Mucosa of descending colon (tissue), 3 donors: ENCODE measurements around the gene GORAB. TPM values are rescaled to one million over a fixed set of nuclear protein-coding genes. Genes with fewer than 3 reads are reported as not detected.

Experiments used
- ATAC-seq: fragments of 200-7000 bp; cut with Tn5 transposase; one replicate; pipeline ENCODE4 v1.9.1; 2020; ENCODE audit warnings: mild to moderate bottlenecking, moderate library complexity
- DNase-seq, 3 donors: peaks; one replicate each; pipeline ENCODE4 v3.0.0-alpha.2; 2020
- H3K36me3 ChIP-seq: fragments of 200-600 bp; one replicate; pipeline ENCODE4 v1.8.0; 2021; ENCODE audit warnings: low read depth, mild to moderate bottlenecking
- H3K4me1 ChIP-seq: fragments of 200-600 bp; one replicate; pipeline ENCODE4 v1.8.0; 2021; ENCODE audit warnings: low read depth, mild to moderate bottlenecking
- H3K4me3 ChIP-seq: fragments of 200-600 bp; one replicate; pipeline ENCODE4 v1.8.0; 2021; ENCODE audit warnings: mild to moderate bottlenecking
- H3K9me3 ChIP-seq: fragments of 200-600 bp; one replicate; pipeline ENCODE4 v1.8.0; 2021; ENCODE audit warnings: mild to moderate bottlenecking
- CTCF ChIP-seq: fragments of 200-600 bp; IDR thresholded peaks from one replicate; pipeline ENCODE4 v1.8.0; 2022; ENCODE audit warnings: antibody characterized with exemption, mild to moderate bottlenecking
- intact Hi-C, 2 donors: fragments of 100-400 bp; cut with DNase I in 1 of 2; cut with micrococcal nuclease in 1 of 2; formaldehyde crosslinking; loops; one replicate each; pipeline versions ENCODE4 v1.11.0 to v1.11.1; 2022; cut with DNase I, micrococcal nuclease
- total RNA-seq, 3 donors: library from RNA; stranded (reverse); fragmentation: NEBNext Ultra II Directional in 2 of 3; extraction: Animal tissue kit (Norgen Biotek cat#: 25700) in 2 of 3; gene quantifications; one replicate each; pipeline versions ENCODE4 v1.2.1 to v1.2.4, GENCODE V29; 2021 to 2023
- donor health status: DM: no; HTN: no; CAD: no; lungs with moderate emphysema.
- donor health status: DM: no; HTN: no; CAD: no.
- donor health status: DM: no; HTN: yes; CAD: no.

The GORAB gene
- total RNA-seq, 3 donors from 2014 or later: 18.0 to 26.9 (median 20.7) TPM

GRCh38 chr1:170555370-170555769, 23.4 kb downstream of the GORAB start:
- no peak for TF ChIP-seq CTCF

GRCh38 chr1:170556917-170557316, 25.0 kb downstream of the GORAB start:
- Histone ChIP-seq H3K4me1 (no peaks in the 10 kb centered on the region), H3K36me3 (no peaks in the 10 kb centered on the region), H3K4me3 (no peak overlapping the region), H3K9me3 (no peaks in the 10 kb centered on the region)
- DNase-seq: no peak
- TF ChIP-seq CTCF: no peak
- peak; percentile 93 for ATAC-seq
- intact Hi-C loops: no loop called here

More at GRCh38 chr1:170555370-170555769, 23.4 kb downstream of the GORAB start:
- Histone ChIP-seq H3K36me3 (no peaks in the 10 kb centered on the region), H3K9me3 (no peaks in the 10 kb centered on the region), H3K4me1 (no peaks in the 10 kb centered on the region), H3K4me3 (no peak overlapping the region)
- DNase-seq (no peak), ATAC-seq (peak; percentile 53)
- intact Hi-C loops: no loop called here

- Histone ChIP-seq H3K4me3 (no peak overlapping the region), H3K36me3 (no peaks in the 10 kb centered on the region), H3K4me1 (no peaks in the 10 kb centered on the region), H3K9me3 (no peaks in the 10 kb centered on the region)
- DNase-seq: no peak
- intact Hi-C loops: no loop called here
- TF ChIP-seq CTCF: no peak
- no peak for ATAC-seq
Measured at GRCh38 chr1:170558731-170559130, 26.8 kb downstream of the GORAB start.

GRCh38 chr1:170559166-170559565, 27.2 kb downstream of the GORAB start:
- H3K4me3 ChIP-seq: no peak overlapping the region
- no peaks in the 10 kb centered on the region for H3K36me3 ChIP-seq
- ATAC-seq (no peak), DNase-seq (no peak)
- intact Hi-C loops: no loop called here
- no peaks in the 10 kb centered on the region for H3K4me1 ChIP-seq
- no peaks in the 10 kb centered on the region for H3K9me3 ChIP-seq
- TF ChIP-seq CTCF: no peak

- ATAC-seq (no peak), DNase-seq (no peak)
- H3K4me3 ChIP-seq: no peak overlapping the region
- TF ChIP-seq CTCF: no peak
- no peaks in the 10 kb centered on the region for H3K4me1 ChIP-seq
- no peaks in the 10 kb centered on the region for H3K9me3 ChIP-seq
- H3K36me3 ChIP-seq: no peaks in the 10 kb centered on the region
- intact Hi-C loops: no loop called here
Measured at GRCh38 chr1:170560681-170561285, 28.8 kb downstream of the GORAB start.
